COR-L47 (cell line): Measurements from ENCODE around the gene GLRA2.
A peak's percentile ranks its signal among the peaks of the same experiment; 100 is the strongest.

Experiments
- DNase-seq: peaks from one replicate; lab custom pipeline; 2025; lab: John Stamatoyannopoulos, UW

Gene GLRA2

DNA sequence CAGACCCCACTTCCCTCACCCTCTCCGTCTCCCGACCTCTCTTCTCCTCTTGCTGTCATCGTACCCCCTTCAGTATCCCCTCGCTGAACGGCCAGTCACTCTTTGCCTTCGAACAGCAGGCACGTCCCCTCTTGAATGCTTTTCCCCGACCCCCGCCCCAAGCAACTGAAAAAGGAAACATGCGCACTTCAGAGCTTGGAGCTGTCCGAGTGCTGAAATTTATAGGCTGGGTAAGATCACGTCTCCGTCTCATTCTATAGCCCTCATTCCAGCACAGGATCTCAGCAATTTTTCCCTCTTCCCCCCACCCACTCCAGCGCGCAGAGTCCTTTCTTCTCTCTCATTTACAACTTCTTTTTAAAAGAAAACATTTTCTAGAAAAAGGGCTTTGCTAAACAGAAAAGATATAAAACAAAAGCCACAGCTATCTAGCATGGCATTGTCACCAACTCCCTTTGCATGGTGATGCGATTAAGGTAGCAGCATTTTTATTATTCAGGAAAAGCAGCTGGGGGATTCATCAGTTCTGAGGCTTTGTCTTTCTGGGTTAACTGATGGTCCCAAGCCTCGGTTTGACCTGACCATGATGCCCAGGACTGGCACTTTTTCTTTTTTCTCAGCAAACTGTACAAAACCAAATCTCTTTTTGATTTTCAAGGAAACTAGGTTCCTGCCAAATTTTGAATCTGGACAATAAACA lies at the start of gene GLRA2:
Gene GLRA2 (plus strand): TSS at position 247 of the 700 bp plus-strand sequence. CDS start 522 bp downstream, outside the sequence.
- no peak for DNase-seq

DNA sequence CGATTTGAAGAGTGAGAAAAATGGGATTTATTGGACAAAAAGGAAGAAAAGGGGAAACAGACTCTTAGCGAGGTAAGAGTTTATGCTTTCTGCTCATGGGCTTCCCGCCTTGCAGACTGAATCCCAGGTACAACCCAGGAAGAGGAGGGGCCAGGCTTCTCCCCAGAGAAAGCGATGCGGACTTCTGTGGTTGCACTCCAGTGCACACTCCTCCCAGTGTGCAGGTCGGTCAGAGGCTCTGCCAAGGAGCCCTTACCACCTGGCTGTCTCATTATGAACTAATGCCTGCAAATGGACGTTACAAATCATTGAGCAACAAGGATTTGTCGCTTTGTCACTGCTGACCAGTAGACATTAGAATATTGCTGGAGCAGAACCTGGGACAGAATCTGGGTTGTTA lies 39.9 kb upstream of the GLRA2 start:
- DNase-seq, result no peak

DNA sequence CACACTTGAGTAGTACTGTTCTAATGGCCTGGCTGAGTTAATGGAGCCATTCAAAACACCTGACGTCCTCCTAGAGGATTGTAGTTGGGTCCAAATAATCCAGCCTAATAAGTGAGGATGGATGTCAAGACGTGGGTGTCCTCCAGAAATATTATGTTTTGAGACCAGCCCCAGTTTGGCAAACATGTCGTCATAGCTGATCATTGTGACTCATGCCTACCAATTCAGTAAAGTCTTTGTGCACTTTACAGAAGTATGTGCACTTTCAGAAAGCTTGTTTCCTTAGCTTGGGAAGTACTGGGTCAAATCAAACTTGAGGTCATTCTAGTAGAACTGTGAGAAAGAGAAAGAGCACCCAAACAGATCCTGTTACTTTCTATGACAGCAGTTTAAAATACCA lies 37.6 kb upstream of the GLRA2 start:
- DNase-seq, result no peak

DNA sequence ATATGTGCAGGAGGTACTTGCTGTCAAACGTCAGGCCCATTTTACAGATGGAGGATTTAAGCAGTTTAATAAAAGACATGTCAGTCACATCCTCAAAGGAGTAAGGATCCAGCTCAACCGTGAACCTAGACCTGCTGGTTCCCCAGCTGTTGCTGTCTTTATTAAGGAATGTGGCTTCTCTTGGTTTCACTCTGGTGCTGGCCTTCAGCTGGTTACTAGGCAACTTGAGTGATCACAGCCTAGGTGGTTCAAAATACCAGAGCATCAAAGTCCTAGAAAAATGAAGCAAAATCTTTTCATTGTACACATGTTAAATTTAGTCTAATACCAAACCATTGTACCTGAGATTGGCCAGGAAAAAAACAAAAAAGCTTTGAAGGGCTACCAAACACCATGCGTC lies 32.7 kb upstream of the GLRA2 start:
- no peak for DNase-seq

DNA sequence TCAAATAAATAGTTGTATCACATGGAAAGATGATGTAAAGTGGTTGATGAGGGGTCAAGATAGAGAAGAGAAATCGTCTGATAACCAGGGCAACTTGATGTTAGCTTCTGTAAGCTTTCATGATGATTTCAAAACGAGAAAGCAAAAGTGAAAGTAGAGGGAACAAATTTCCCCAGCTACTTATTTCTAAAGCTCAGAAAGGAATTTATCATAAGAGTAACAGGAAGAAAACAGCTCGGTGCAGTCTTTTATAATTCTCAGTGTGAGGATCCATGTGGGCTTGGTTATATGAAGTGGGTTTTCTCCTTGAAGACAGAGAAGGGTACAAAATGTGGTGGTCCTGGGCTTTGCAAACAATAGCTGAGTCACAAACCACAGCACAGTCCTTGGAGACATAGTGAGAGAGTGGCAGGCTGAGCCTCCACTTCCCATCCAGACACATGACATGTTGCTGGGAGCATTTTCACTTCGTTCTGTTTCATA lies 32.1 kb upstream of the GLRA2 start:
- no peak for DNase-seq

DNA sequence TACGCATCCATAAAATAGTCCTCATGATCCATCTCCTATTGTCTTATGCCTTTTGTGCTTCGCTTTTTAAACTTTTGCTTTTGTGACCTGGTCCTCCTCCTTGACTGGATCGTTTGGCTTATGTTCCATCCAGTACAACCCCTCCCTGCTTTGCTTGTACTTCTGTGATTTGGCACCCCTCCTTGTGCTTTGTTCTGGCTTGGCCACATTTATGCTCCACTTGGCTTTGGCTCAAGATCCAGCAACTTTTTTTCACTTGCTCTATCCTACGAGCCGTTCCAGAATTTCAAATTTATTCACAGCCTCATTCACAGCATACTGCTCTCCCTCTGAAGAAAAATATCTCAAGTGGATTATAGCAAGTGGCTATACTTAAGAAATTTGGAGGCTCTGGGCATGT lies 28.0 kb upstream of the GLRA2 start:
- DNase-seq, result no peak

DNA sequence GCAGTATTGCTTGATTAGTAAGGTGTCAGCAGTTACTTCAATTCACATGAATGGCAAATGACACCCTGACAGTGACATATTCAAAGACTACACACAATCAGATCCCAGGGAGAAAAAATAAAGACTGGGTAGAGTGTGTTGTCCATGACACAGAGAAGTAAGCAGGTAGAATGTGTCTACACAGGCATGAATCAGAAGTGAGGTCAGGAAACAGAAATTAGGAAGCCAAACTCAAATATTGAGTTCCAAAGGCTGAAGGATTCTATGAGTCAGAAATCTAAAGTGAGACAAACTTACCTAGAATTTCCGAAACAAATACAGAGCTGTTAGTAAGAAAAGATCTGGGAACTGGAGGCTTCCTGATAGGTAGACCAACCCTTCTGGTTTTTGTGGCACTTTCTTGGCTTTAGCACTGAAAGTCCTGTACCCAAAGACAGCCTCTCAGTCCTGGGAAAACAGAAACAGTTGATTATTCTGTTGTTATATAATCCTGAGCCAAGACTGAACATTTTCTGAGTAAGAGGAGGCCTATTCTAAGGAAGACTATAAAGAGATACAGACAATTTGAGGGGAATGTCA lies 24.3 kb upstream of the GLRA2 start:
- no peak for DNase-seq

DNA sequence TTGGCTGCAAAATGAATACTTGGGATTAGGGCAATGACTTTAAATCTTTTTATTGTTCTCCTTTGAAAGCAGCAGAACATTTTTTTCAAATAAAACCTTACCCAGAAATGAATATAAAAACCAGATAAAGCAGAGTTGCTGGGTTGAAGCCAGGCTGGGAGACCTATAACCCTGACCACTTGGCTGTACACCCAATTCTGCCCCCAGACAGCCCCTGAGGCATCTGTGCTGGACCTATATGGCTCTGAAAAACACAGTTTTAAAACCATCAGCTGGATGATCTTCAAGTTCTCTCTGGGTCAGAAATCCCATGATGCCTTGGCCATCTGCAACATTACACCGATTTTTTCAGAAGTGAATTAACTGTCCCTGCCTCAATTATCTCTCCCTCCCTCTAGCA lies 23.7 kb upstream of the GLRA2 start:
- no peak for DNase-seq

DNA sequence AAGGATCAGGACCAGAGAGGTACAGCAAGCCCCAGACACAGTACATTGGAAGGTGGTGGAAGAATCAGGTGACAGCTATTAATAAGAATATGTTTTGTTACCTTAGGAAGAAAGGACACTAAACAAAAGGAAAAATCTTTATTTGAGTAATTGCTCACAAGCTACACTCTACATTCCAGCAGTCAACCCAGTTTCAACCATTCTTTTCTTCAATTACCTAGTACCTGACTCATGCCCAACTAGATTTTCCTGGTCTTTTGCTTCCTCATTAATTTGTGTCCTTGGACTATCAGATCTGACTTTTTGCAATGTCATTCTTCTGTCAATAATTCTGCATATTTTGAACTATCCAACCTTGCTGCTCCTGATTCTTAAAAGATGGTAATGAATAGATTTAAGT lies 22.5 kb upstream of the GLRA2 start:
- DNase-seq, result no peak

DNA sequence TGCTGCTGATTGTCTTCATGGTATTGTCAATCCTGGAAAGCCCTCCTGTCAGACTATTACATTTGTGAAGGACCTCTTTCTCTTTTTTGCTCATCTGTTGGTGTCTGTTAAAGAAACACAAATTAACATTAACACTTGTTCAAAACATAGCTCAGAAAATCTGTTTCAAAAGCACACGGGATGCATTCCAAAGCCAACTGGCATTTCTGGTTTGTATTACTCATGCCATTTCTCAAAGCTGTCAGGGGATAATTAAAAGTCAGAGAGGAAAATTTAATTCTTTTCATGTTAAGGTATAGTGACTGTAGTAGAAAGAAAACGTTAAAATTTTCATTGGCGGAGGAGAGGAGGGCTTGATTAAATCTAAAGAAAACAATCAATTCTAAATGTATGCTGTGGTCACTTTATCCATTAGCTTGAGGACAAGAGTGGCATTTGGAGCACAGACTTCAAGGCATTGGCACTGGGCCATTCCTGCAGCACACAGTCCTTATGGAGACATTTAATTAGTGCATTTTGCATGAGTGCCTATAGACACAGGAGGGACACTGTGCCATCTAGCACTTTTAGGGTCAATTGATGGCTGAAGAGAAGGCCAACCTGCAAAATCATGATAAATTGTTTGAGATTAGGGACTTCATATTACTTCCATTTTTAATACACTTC lies 21.2 kb upstream of the GLRA2 start:
- DNase-seq, result no peak

DNA sequence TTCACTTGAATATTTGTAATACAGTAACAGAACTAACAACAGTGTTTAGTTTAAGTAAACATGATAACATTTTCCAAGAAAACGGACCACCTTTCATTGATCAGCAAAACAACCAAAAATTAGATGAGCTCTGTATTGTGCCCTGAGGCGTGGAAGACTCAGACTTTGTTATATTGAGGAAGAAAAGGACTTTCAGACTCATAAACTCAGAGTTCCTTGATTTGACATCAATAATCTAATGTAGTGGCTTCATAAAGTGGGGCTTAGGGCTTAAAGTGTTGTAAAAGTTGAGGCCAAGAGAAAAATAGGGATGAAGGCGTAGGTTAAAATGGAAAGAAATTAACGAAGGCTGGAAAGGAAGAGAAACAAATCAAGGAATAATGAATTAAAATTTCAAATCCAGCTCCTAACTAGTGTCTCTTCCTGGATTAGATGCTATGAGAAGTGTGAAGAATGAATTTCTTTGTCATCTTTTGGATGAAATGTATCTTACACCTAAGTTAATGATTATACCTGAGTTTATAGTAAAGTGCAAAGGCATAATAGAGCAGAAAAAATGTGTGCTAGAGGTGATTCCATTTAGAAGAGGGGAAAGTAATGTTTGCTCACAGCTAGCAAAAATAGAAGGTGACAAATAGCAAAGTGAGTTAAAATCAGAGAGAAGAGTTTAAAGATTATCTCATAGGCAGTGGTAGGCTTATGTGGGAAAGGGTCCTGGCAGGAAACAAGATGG lies 19.8 kb upstream of the GLRA2 start:
- DNase-seq, result no peak

DNA sequence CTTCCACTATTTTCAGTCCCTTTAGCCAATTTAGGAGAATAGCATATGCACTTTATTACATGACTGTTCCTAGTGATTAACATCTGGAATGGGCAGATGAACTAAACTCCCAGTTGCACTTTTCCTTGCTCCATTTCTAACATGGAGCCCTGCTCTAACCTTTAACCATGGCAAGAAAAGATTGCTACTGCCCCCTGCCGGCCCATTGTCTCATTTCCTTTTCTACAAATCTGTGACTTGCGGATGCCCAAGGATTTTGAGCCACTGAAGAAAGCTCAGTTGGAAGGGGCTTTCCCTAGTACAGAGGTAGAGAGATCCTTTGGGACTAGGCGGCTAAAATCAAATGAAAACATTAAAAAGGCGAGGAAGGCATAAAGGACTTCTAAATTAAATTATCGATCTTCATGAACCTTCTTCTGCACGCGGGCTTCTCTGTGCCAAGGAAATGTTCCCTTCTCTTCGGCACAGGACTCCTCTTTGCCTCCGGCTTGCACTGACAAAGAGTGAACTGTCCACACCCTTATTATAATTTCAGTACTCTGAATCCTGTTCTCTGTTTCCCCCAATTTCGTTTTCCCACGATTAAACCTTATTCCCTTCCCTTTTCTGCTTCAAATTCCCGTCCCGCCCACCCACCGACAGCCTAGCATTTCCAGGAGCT lies 577 bp upstream of the GLRA2 start:
- peak; percentile 44 for DNase-seq

DNA sequence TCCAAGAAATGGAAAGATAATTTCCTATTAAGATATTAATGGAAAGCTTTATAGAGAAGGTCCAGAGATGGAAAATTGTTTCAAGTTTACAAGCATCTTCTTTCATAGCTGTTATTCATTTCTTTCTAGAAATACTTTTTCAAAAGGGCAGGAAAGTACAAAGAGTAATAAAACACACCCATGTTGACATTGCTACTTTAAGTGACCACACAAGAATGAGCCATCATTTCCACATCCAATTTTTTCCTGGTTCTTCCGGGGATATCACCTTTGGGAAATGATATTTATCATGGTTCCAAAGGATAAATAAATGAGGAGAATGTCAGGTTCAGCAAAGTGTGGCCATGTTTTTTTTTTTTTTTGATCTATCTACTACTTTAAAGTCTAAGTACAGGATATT lies 4.5 kb downstream of the GLRA2 start:
- no peak for DNase-seq

DNA sequence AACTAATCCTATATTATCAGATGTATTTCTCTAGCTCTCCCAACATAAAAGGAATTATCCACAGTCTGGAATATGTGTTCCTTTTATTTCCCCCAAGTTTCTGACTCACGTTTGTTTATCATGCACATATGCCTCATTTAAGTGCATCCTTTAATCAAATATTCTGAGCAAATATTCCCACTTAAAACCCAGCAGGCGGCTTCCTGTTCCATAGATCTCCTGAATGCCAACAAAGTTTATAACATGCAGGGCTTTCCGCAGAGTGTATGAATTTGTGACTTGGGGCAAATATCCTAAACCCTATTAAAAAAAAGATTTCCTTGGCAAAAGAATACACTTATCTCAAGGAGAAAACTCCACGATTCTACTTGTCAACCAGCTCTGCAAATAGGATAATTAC lies 16.9 kb downstream of the GLRA2 start:
- no peak for DNase-seq

DNA sequence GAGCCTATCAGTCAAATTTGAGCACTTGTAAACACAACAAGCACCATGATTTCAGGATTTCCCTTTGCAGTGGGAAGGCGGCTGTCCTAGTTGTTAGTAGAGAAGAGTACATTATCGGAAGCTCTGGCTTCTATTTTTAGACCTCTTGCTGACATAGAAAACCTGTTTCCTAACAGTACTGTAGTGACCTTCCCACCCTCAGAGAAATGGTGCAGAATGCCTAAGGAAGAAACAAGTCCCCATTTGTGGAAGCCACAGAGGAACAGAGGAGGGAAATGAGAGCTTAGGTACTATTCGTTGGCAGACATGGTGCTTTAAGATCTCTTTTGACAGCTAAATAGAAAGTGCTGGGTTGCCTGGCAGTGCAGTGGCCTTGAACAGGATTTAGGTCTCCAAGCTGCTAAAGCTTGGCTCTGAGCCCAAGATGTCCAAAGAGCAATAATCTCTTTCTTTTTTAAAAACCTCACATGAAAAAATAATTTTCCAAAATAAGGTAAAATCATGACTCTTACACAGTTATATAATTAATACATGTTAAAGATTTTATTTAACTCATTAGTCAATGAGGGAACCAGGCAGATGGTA lies 24.9 kb downstream of the GLRA2 start:
- no peak for DNase-seq

DNA sequence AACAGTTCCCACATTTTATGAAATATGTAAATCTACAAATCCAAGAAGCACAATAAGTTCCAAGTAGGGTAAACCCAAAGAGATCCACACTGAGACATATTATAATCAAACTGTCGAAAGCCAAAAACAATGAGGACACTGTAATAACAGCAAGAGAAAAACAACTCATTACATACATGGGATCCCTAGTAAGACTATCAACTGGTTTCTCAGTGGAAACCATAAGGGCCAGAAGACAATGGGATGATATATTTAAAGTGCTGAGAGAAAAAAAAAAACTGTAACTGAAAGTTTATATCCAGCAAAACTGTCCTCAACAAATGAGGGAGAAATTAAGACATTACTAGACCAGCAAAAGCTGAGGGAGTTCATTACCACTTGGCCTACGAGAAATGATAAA lies 34.7 kb downstream of the GLRA2 start:
- no peak for DNase-seq

DNA sequence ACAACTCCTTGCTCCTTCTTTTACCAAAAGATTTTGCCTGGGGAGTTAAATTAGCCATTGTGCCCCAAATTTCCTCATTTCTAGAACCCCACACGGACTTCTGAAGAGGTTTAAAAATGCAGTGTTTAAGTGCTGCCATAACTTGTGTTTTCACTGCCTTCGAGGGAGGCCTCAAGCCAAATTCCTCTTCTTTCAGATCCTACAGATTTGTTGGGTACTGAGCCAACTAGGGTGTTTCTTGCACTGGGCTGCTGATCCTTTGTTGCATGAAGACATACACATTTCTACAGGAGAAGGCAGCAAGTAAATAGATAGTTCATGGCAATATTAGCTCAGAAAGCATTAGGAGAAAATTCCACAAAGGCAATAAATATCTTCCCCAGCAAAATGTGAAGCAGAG lies 43.8 kb downstream of the GLRA2 start:
- DNase-seq, result no peak

DNA sequence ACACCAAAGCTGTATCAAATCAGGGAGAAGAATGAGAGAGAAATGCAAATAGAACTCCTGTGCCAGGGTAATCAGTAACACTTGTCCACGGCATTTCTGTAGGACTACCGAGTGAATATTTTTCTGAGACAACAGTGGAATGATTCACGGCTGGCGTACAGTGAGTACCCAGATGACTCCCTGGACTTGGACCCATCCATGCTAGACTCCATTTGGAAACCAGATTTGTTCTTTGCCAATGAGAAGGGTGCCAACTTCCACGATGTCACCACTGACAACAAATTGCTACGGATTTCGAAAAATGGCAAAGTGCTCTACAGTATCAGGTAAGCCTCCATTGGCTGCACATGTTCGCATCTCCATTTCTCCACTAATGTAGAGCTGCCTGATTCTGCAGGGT lies 51.7 kb downstream of the GLRA2 start:
- DNase-seq, result no peak

DNA sequence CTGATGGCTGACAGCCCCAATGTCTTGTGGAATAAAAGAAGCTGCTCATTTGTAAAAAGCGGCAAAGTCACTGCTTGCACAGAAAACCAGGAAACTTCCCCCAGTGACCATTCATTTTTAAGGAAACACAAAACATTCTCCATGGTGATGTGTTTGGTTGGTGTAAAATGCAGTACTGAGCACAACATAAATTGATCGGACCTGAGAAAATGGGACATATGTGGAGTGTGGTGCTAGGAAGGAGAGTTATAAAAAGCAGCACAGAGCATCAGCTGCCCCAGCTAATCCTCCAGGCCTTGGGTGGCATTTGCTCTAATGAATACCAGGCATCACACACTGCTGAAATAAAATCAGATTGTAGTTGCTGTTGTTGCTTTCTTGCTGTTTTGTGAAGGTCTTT lies 55.2 kb downstream of the GLRA2 start:
- DNase-seq, result no peak

DNA sequence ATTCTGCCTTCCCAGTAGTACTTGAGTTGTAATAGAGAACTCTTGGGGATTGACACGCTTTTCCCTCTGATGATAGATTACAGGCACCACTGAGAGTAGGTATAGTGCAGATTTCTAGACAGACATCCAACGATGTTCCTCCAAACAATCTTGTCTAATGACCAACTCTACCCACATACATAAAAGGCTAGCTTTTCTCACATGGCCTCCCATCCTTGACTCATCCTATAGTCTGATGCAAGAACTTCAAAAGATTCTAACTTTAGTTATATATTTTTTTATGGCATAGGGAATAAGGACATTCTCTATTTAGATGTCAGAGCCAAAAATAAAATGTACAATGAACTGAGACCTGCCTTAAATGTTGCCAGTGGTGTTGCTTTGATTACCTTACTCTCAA lies 60.9 kb downstream of the GLRA2 start:
- no peak for DNase-seq

DNA sequence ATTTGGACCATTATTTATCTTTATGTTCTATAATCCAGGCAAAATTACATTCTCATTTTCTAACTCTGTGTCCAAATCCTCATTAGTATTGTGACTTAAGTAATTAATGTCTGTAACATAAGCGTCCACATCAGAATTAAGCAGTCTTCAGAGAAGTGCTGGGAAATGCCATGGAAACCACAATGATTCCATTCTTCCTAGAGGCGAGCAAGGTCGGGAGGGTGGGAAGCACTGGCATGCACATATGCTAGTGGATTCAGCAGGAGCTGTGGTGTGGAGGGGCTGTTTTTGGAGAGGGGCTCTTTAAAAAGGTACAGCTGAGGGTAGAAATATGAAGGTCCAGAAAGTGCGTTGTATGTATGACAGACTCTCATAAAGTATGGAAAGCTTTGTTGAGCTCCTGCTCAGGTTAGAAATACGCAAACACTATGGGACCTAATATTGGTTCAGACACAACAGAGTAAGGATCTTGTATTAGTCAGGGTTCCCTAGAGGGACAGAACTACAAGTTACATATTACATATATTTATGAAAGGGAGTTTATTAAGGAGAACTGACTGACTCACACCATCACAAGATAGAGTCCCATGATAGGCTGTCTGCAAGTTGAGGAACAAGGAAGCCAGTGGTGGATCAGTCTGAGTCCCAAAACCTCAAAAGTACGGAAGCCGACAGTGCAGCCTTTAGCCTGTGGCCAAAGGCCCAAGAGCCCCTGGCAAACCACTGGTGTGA lies 61.5 kb downstream of the GLRA2 start:
- DNase-seq, result no peak
